NOMO-1 treated with dmso at 0.1 percent for 144 hours (cell line): ENCODE measurements around the gene ETV6.

Source experiments
- DNase-seq: peaks from one replicate; lab custom pipeline; 2025; ENCODE audit not compliant: unreplicated experiment; lab: John Stamatoyannopoulos, UW

ETV6 gene

DNA sequence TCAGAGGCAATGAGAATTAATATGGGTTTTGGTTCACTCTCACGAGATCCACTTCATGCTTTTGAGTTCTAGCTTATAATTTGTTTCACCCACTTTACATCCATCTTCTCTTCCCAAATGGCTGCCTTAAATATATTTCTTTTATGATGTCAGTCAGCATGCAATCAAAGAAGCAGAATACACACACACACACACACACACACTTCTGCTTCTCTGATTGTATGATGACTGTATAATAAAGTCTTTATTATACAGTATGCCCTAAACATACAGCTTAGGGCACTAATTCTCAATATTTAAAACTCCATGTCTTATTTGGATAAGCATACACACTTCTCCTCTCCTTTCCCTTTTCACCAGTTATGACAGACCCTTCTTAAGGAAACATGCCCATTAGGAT, 6.7 kb upstream of the ETV6 start:
- DNase-seq = no peak

DNA sequence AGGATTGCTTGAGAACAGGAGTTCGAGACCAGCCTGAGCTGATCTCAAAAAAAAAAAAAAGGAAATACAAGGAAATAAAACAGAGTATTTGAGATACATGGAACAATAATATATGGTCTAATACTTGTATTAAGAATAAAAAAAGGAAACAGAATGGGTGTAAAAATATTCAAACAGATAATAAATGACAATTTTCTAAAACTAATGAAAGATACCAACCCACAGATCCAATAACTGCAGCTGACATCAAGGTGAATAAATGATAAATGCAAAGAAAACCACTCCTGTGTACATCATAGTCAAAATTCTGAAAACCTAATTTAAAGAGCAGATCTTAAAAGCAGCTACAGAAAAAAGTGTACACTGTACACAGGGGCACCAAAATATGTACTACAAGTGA, 4.1 kb upstream of the ETV6 start:
- DNase-seq = no peak

DNA sequence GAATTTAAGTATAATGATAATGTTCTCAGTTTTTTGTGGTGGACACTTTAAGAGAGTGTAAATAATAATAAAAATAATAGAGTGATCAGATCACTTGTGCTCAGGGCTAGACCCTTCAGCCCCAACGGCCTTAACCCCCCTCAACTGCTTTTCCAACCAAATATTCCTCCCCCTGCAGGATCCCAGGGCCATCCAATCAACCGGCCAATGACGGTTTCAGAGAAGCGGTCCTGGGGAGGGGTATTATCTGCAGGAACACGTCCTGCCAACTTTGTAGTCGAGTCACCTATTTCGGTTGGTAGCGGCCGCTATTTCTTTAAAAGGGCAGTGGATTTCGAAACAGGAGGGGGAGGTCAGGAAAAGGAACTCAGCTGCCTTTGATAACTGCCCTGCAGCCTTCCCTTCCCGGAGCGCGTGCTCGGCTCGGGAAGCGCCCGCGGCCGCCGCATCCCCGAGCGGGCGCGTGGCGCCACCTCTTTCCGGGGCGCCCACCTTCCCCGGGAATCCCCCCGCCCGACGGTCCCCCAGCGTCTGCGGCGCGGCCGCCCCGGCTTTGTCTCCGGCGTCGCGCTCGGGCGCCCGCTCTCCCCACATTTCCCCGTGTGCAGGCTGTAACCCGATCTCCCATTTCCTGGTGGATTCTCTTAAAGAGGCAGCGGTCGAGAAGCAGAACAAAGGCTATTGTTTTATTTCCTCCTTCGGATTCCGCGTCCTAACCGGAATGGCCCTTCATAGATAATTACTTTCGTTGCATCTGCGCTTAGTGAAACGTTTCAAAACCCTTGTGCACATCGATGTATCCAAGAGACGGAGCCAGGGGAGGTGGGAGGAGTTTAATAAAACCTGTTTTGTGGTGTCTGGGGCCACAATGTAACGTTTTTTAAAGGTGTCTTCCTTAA, 711 bp upstream of the ETV6 start:
- DNase-seq = peak; percentile 80

DNA sequence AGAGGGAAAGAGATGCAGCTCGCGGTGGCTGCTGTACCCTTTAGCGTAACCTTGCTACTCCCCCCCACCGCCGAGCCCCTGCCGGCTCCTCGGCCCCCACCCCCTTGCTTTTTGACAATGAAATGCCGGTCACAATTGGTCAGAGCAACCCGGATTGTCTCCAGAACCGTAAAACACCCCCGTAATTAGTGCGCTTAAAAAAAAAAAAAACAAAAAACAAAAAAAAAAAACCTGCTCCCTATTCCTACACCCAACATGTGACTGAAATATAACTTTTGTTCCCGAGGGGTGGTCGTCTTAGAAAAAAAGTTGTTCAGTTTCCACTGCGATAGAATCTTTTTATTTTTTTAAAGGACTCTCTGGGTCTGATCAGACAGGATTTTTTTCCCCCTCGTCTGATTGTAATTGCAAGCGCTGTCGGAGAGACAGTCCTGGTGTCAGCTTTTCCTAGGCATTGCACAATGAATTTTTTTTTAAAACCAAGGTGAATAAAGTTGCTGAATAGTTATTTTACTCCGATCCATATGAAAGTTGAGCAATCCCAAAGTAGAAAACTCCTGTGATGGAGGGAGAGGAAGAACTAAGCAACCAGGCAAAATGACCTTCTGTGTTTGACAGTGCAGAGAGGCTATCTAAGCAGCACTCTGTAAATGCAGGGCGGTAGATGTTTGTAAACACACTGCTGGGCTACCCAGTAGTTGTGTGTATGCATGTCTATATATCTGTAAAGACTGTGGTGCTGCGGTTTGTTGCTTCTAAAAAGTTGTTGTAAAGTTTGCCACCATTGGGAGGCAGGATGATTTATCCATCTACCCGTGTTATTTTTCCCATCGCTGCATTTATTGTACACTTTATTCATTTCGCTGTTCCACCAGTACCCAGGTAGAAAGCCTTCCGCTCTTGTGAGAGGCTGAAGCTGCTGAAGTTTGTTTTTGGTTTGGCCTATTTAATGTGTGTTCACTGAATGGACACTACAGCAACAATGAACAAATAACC, 1.1 kb downstream of the ETV6 start:
- DNase-seq = no peak

DNA sequence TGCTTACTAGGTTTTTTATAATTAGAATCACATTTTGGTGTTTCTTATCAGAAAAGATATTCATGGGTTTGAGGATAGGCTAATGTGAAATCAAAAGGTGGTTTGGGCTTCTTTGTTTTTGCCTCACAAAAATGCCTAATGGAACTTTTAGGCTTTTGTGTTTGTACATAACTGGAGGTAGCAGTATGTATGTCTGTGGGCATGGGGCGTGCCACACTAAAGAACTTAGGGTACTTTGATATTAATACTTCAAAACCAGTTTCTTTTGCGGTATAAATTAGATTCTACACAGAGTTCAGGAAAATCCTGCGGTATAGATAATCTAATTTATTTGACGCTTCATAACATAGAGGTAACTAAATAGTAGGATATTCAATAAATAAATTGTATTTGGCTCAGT, 1.9 kb downstream of the ETV6 start:
- no peak for DNase-seq

DNA sequence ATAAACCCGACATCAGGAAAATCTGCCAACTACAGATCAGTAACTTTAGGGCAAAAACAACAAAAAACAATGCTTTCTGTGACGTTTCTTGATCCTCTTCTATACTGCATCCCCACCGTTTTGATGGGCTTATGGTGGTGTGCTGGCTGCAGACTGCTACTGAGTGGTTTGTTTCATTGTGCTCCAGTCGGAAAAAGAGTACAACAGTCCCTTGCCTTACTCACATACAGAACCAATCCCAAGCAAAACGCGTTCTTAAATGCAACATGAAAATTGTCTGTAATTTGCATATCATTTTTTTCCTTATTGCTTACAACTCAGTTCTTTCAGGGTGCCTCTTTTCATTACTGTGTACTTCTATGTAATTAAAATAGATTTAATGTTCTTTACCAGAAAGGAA, 2.3 kb downstream of the ETV6 start:
- no peak for DNase-seq

DNA sequence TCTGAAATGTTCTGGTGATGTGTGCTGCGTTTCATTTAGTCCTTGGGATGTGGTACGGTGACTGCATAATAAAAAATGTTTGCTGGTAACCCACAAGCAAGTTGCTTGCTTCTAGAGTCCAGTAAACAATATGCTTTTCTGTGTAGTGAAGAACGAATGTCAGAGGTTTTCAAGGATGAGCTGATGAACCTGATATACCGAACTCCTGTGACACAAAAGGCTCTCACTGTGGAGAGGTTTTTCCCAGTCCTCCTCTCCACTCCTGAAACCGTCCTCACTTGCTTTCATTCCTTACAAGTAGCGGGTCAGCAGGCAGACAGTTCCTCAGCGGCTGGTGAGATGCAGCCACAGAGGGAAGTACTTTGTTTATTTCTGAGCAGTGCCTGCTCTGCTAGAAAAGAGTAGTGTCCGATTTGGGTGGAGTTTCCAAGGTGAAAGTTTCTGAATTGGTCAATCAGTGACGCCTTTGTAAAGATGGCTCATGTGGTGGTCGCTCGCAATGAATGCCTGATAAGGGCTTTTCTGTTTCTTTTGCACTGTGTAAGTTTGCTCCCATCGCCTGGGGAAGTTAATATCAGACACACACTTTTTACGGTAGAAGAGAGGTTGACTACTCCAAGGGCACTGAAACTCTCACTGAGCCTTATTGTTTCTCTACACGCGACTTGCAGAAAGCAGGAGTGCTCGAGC, 3.0 kb downstream of the ETV6 start:
- DNase-seq = peak; percentile 62

DNA sequence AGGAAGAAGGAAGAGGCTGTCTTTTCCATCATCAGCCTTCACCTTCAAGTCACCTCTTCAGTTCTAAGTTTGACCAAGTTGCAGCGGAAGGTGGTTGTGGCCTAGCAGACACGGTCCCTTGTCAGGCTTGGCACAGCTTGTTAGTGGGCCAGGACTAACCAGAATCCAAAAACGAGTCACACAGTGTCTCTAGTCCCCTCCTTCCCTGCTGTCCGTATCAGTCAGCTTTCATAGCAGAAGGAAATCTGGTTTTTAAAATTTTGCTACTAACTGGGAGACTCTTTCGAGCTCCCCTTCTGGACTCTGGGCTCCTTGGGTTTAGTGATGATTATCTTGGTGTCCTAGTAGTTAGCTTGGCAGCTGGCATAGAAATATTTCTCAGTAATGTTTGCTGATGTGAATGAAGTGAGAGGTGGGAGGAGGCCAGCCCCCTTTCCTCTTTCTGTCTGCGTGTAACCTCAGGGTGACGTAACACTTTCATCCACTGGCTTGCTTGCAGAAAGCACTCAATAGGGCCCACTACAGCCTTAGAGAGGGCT, 3.8 kb downstream of the ETV6 start:
- peak; percentile 21 for DNase-seq

DNA sequence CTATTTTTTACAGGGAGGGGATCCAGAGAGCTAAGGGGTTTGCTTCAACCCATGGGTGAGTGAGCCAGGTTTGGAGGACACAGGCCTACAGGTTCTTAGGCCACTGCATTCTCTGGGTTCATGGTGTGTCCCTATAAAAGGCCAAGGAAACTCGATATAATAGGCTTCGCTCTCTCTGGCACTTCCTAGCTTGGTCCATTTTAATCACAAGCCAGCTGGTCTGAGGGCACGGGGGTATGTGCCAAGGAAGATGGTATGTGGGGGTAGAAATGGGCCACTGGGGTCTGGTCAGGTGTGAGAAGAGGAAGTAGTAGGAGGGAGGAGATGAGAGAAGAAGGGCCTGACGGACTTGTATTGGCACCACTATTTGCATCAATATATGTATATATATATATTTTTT, 4.9 kb downstream of the ETV6 start:
- no peak for DNase-seq

DNA sequence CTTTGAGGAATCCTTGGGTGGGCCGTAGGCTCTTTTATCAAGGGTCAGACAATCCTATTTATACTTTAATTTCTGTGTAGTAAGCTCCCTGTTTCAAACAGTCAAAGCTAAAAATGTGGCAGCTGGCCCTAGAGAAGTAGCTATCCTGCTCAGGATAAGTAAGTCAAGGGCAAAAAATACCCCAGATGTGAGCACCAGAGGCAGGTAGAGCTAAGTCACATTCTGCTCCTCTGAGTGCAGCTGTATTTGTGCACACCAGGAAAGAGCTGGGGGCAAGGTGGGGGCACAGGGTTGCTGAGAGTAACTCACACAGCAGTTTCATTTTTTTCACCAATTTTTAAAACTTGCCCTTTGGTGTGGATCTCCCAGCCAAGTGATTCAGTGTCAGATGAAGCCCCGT, 5.3 kb downstream of the ETV6 start:
- DNase-seq = no peak

DNA sequence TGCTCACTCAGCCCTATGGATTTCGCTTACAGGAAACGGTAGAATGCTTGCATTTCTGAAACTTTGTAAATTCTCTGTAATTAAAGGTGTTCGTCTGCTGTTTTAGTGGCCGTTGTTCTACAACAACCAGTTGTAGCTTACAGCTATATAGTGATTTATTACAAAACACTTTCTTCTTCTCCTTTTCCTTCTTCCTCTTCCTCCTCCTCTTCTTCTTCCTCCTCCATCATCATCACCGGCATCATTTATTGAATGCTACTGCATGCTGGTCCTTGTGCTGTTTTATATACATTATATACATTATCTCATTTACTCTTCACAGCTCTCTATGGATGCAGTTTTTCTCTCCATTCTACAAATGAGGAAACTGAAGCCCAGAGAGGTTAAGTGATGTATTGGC, 6.4 kb downstream of the ETV6 start:
- no peak for DNase-seq

DNA sequence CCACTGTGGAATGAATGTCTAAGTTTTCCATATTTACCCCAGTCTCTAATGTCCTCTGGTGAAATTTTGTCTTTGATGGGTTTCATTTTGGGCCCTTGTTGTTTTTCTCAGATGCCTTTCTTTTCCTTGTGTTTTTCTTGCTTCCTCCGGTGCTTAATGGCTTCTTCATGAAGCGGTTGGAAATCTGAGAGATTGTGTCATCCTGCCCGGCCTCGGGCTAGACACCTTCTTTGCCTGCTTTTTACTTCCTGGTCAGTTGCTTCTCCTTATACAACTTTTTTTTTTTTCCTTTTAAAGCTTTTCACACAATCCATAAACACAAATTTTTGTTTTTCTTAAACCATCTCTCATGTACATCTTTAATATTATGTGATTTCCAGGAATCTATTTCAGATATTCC, 7.1 kb downstream of the ETV6 start:
- no peak for DNase-seq

DNA sequence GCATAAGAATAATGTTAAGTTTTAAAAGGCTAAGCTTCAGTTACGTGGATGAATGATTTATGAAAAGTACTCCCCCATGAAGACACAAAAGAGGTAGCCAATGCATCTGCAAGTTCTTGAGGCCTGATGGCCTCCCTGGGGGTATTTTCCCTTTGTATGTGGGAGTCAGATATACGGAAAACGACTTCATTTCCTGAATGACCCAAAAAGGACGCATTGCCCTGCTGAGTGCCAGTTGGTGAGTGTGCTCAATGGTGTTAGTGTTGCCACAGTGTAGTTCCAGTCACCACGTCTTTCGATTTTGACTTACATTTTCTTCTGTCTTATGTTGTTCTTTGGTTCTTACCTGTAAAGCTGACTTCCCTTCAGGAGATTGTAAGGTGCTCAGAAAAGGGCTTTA, 8.0 kb downstream of the ETV6 start:
- no peak for DNase-seq

DNA sequence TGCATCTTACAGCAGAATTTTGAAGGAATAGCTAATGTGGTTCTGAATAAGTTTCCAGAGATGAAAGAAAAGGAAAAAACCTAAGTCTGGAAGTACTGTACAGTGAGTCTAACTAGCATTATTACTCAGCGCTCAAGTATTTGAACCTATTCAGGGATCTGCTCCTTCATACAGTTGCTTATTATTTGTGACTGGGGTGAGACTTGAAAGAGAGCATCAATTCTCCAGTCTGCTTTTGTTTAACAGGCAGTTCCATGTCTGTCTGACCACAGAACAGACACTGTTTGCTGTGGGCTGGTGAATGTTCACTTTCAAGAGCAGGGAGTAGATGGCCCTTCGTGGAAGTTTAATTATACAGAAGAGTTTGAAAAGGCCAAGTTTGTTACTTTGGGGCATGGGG, 9.3 kb downstream of the ETV6 start:
- no peak for DNase-seq

DNA sequence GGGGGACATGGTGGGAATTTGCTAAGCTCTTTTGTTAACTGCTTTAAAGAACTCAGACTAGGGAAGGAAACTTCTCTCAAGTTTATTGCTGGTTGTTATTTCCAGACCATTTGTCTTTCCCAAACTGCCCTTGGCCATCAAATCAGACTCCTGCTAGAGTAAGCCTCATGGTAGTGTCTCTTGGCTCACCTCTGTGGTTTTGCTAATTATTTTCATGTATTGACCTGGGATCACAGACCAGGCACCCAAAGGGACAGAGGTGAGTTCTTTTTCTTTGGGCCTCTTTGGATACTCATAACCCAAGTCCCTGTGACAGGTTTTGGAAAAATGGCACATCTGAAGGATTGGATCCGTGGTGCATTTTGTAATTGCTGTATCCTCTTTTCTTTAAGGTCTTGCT, 11.2 kb downstream of the ETV6 start:
- no peak for DNase-seq

DNA sequence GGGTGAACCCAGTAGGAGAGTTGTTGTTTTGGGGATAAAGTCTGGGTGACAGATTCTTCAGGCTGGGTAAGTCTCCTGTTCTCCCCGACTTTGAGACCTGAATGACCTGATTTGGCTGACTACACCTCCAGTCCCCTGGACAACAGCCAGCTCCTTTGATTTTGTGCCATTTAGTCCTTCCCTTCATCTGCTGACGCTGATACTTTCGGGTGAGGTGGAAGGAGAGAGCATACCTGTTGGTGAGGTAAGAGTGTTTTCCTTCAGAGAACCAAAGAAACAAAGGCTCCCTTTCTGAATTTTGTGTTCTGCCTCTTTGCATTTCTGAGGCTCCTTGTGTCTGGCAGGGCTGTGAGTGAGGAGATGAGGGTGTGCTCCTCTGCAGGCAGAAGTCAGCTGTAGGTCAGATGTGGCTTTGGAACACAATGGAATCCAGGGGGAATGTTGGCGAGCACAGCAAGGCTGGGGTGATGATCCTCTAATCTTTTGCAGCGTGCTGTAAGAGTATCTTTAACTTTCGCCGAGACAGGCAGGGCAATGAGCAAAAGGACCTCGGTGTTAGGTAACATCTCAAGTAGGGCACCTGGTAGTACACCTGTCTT, 12.1 kb downstream of the ETV6 start:
- no peak for DNase-seq

DNA sequence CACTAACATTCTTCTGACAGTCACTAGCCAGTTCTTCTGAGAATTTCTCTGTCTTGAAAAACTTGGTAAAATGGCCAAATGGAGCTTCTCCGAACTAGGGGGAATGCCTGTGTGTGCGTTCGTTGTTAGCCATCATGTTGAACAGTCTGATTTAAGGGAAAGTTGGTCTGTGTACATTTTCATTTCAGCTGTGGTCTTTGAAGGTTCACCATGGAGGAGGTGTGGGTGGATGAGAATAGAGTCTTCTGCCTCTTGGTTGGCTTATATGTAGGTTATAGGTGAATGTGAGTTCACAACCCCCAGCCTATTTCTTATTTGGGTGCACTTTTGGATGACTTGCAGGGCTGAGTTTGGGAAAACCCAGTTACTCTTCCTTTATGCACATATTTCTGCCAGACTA, 12.9 kb downstream of the ETV6 start:
- no peak for DNase-seq

DNA sequence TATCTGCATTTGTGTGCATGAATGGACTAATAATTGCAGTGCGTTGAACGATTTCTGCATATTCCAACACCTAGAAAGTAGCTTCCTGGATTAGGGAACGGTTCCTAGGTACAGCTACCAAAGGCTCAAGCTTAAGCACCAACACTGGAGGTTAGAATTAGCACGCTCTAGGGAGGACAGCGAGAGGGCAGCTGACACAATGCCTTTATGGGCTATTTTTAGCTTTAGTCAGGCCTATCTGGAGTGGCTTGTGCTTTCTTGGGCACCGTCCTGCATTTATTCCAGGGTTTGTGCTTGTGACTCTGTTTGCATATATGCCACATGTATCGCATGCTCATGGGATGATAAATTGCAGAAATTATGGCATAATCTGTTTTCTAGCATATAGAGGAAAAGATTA, 13.7 kb downstream of the ETV6 start:
- DNase-seq = no peak

DNA sequence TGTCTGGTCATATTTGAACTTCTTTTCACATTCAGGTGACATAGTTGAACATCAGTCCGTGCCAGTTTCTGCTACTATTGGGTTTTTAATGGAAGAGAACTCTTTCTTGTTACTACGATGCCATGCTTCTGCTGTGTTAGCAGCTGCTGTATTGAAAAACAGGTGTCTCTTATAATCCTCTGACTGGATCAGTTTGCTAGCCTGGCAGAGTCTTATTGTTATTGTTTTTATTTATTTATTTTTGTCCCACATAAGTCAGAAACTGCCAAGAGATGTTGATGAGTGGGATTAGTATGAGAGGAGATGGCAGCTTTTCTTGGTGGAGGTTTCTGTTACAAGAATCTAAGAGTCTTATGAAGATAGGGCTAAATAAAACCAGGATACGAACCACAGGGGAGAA, 14.6 kb downstream of the ETV6 start:
- no peak for DNase-seq

DNA sequence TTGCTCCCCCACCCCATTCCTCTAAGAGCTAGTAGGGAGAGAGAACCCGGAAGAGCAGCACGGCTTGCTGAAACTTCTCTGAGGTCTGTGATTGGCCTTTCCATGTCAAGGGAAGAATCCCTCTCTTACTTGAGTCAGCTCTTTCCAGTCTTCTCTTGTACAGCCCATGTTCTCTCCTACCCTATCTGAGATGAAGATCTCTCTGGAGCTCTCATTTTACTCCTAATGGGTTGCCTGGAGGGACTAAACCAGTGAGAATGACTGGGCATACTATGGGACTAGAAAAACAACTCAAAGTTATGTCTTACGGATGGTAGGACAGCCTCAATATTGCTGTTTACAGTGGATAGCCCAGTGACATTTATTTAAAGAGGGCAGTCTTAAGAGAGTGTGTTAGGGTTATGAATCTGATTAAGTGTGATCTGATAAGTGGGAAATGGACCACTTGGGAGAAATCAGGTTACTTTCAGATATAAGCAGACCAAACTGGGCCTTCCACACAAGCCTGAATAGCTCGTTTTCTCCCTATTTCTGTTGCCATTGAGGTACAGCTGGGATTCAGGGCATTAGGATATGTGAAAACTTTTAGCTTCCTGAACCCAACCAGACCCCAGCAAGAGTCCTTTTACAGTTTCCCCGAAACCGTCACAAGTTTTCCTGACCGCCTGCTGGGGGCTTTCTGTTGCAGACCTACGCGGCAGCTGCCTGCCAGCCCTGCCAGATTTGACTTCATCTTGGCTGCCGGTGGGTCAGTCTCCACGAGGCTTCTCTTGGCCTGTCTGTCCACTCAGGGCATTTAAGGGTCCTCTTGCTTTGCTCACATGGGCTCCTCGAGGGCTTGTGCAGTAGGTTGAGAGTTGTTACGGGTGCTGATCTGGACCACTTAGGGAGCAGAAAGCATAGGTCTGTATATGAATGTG, 16.9 kb downstream of the ETV6 start:
- no peak for DNase-seq
